Mesendoderm (in vitro differentiated cells): Measurements from ENCODE around the gene CKAP5.
A peak's percentile ranks its signal among the peaks of the same experiment; 100 is the strongest.

Experiments
- DNase-seq: peaks from one replicate; pipeline ENCODE4 v3.0.0; 2013
- H2AK5ac ChIP-seq: 2 replicates; pipeline ENCODE4 v1.6.1; 2013; ENCODE audit warnings: low read length, inconsistent platforms
- H2BK120ac ChIP-seq: 2 replicates; pipeline ENCODE4 v1.6.1; 2013; ENCODE audit warnings: low read depth, mild to moderate bottlenecking, low read length, moderate library complexity, mixed read lengths
- H2BK15ac ChIP-seq: replicated peaks from 2 replicates; pipeline ENCODE4 v1.6.1; 2013; ENCODE audit warnings: low read depth, mild to moderate bottlenecking, moderate library complexity
- H2BK5ac ChIP-seq: 2 replicates; pipeline ENCODE4 v1.6.1; 2013; ENCODE audit warnings: low read length, inconsistent platforms
- H3K18ac ChIP-seq: 2 replicates; pipeline ENCODE4 v1.6.1; 2013; ENCODE audit warnings: mild to moderate bottlenecking, low read length, mixed read lengths
- H3K23ac ChIP-seq: one replicate; pipeline ENCODE4 v1.6.1; 2013; ENCODE audit warnings: low read length
- H3K27ac ChIP-seq: 2 replicates; pipeline ENCODE4 v1.5.1; 2013; ENCODE audit warnings: low read depth, mild to moderate bottlenecking, inconsistent platforms, low read length, moderate library complexity
- H3K27me3 ChIP-seq: 2 replicates; pipeline ENCODE4 v1.6.1; 2013; ENCODE audit warnings: low read length, control low read depth, mild to moderate bottlenecking, inconsistent platforms; ENCODE audit not compliant: insufficient read depth, poor library complexity
- H3K36me3 ChIP-seq: 2 replicates; pipeline ENCODE4 v1.6.1; 2013; ENCODE audit warnings: low read length, inconsistent platforms; ENCODE audit not compliant: control insufficient read depth, insufficient read depth
- H3K4ac ChIP-seq: one replicate; pipeline ENCODE4 v1.6.1; 2013; ENCODE audit warnings: low read depth, mild to moderate bottlenecking, low read length, moderate library complexity
- H3K4me1 ChIP-seq: 2 replicates; pipeline ENCODE4 v1.6.1; 2013; ENCODE audit warnings: low read depth, low read length, inconsistent platforms; ENCODE audit not compliant: control insufficient read depth
- H3K4me2 ChIP-seq: 2 replicates; pipeline ENCODE4 v1.6.1; 2013; ENCODE audit warnings: low read length
- H3K4me3 ChIP-seq: 2 replicates; pipeline ENCODE4 v1.5.1; 2013; ENCODE audit warnings: mild to moderate bottlenecking, low read length
- H3K56ac ChIP-seq: one replicate; pipeline ENCODE4 v1.6.1; 2013; ENCODE audit warnings: low read length
- H3K79me1 ChIP-seq: 2 replicates; pipeline ENCODE4 v1.6.1; 2013; ENCODE audit warnings: low read length, inconsistent platforms
- H3K79me2 ChIP-seq: 2 replicates; pipeline ENCODE4 v1.6.1; 2013; ENCODE audit warnings: mild to moderate bottlenecking, low read length; ENCODE audit not compliant: control insufficient read depth, insufficient read depth
- H3K9ac ChIP-seq: 2 replicates; pipeline ENCODE4 v1.6.1; 2013; ENCODE audit warnings: low read length, inconsistent platforms
- H4K5ac ChIP-seq: one replicate; pipeline ENCODE4 v1.6.1; 2013; ENCODE audit warnings: low read length
- H4K8ac ChIP-seq: one replicate; pipeline ENCODE4 v1.6.1; 2013; ENCODE audit warnings: low read depth, mild to moderate bottlenecking, control low read depth, low read length, moderate library complexity
- WGBS: extraction: QIAGEN DNeasy Blood & Tissue Kit; methylation state at CpG from one replicate; pipeline ENCODE4 v1.1.7; 2013; ENCODE audit warnings: low lambda C conversion rate, missing lambda C conversion rate; ENCODE audit not compliant: insufficient coverage; ENCODE audit errors: extremely low coverage; 5-methylcytosine and 5-hydroxymethylcytosine counted together

The CKAP5 gene

GRCh38 chr11:46892109-46892508, 46.0 kb upstream of the CKAP5 start:
- WGBS: 100% methylated on average over 1 of the region's 2 CpGs

GRCh38 chr11:46890665-46891064, 44.6 kb upstream of the CKAP5 start:
- Histone ChIP-seq H3K36me3 (peaks cover 28% of the 10 kb centered on the region), H3K79me2 (no peaks in the 10 kb centered on the region), H3K9ac (no peak overlapping the region), H3K56ac (no peak overlapping the region), H2BK5ac (no peak overlapping the region), H3K4ac (no peak overlapping the region), H2AK5ac (no peak overlapping the region), H3K18ac (no peak overlapping the region), H2BK15ac (no peak overlapping the region), H3K4me2 (no peak overlapping the region), H3K4me1 (no peaks in the 10 kb centered on the region), H4K8ac (no peak overlapping the region), H2BK120ac (no peak overlapping the region), H4K5ac (no peak overlapping the region), H3K4me3 (no peak overlapping the region), H3K27ac (no peak overlapping the region), H3K79me1 (no peaks in the 10 kb centered on the region), H3K23ac (no peak overlapping the region), H3K27me3 (no peaks in the 10 kb centered on the region)
- DNase-seq: no peak
- WGBS: no CpG with 5 or more reads among the region's 2 CpGs

More at GRCh38 chr11:46892109-46892508, 46.0 kb upstream of the CKAP5 start:
- Histone ChIP-seq H4K5ac (no peak overlapping the region), H3K27me3 (no peaks in the 10 kb centered on the region), H3K36me3 (peaks cover 21% of the 10 kb centered on the region), H3K4me2 (no peak overlapping the region), H3K9ac (no peak overlapping the region), H2BK15ac (no peak overlapping the region), H3K4me1 (no peaks in the 10 kb centered on the region), H2BK5ac (no peak overlapping the region), H2AK5ac (no peak overlapping the region), H2BK120ac (no peak overlapping the region), H3K79me1 (peaks cover 2% of the 10 kb centered on the region), H3K4ac (no peak overlapping the region), H3K79me2 (no peaks in the 10 kb centered on the region), H4K8ac (no peak overlapping the region), H3K4me3 (no peak overlapping the region), H3K18ac (no peak overlapping the region), H3K23ac (no peak overlapping the region), H3K56ac (no peak overlapping the region), H3K27ac (no peak overlapping the region)
- DNase-seq: no peak

- WGBS: no CpG with 5 or more reads among the region's 23 CpGs
- H3K4me1 ChIP-seq: no peaks in the 10 kb centered on the region
- H3K27me3 ChIP-seq: no peaks in the 10 kb centered on the region
- H3K79me2 ChIP-seq: no peaks in the 10 kb centered on the region
- H2AK5ac ChIP-seq: no peak overlapping the region
- peaks cover 29% of the 10 kb centered on the region for H3K36me3 ChIP-seq
- no peak overlapping the region for H2BK5ac ChIP-seq
- no peak overlapping the region for H2BK15ac ChIP-seq
- H4K5ac ChIP-seq: no peak overlapping the region
- no peak overlapping the region for H3K4me2 ChIP-seq
- no peak overlapping the region for H3K18ac ChIP-seq
- no peak overlapping the region for H3K4ac ChIP-seq
- H3K27ac ChIP-seq: no peak overlapping the region
- DNase-seq: peak; percentile 85
- H4K8ac ChIP-seq: no peak overlapping the region
- H3K23ac ChIP-seq: no peak overlapping the region
- H3K9ac ChIP-seq: no peak overlapping the region
- no peaks in the 10 kb centered on the region for H3K79me1 ChIP-seq
- H2BK120ac ChIP-seq: no peak overlapping the region
- peak overlapping the region; percentile 2 for H3K56ac ChIP-seq
- no peak overlapping the region for H3K4me3 ChIP-seq
Measured at GRCh38 chr11:46889689-46890475, 43.8 kb upstream of the CKAP5 start.

- Histone ChIP-seq H4K5ac (no peak overlapping the region), H3K27ac (no peak overlapping the region), H3K79me2 (no peaks in the 10 kb centered on the region), H3K4me2 (no peak overlapping the region), H3K4me1 (no peaks in the 10 kb centered on the region), H3K27me3 (no peaks in the 10 kb centered on the region), H2AK5ac (no peak overlapping the region), H3K4me3 (no peak overlapping the region), H3K36me3 (peaks cover 29% of the 10 kb centered on the region), H3K79me1 (no peaks in the 10 kb centered on the region), H2BK5ac (no peak overlapping the region), H3K9ac (no peak overlapping the region), H3K4ac (no peak overlapping the region), H3K23ac (no peak overlapping the region), H3K56ac (no peak overlapping the region), H3K18ac (no peak overlapping the region), H2BK15ac (no peak overlapping the region), H2BK120ac (no peak overlapping the region), H4K8ac (no peak overlapping the region)
- no CpG with 5 or more reads among the region's 7 CpGs for WGBS
- no peak for DNase-seq
Measured at GRCh38 chr11:46889251-46889650, 43.2 kb upstream of the CKAP5 start.

GRCh38 chr11:46888636-46889035, 42.6 kb upstream of the CKAP5 start:
- H3K36me3 ChIP-seq: peaks cover 31% of the 10 kb centered on the region
- DNase-seq: no peak
- H3K18ac ChIP-seq: no peak overlapping the region
- H3K23ac ChIP-seq: no peak overlapping the region
- no CpG with 5 or more reads among the region's 5 CpGs for WGBS
- no peaks in the 10 kb centered on the region for H3K79me1 ChIP-seq
- no peak overlapping the region for H3K4ac ChIP-seq
- no peak overlapping the region for H4K8ac ChIP-seq
- H4K5ac ChIP-seq: no peak overlapping the region
- H2BK15ac ChIP-seq: no peak overlapping the region
- no peak overlapping the region for H3K9ac ChIP-seq
- no peak overlapping the region for H3K56ac ChIP-seq
- no peak overlapping the region for H3K4me3 ChIP-seq
- H3K4me1 ChIP-seq: no peaks in the 10 kb centered on the region
- H2BK5ac ChIP-seq: no peak overlapping the region
- no peaks in the 10 kb centered on the region for H3K27me3 ChIP-seq
- no peak overlapping the region for H2AK5ac ChIP-seq
- H3K27ac ChIP-seq: no peak overlapping the region
- no peak overlapping the region for H2BK120ac ChIP-seq
- no peak overlapping the region for H3K4me2 ChIP-seq
- H3K79me2 ChIP-seq: no peaks in the 10 kb centered on the region

GRCh38 chr11:46886211-46886610, 40.1 kb upstream of the CKAP5 start:
- Histone ChIP-seq H3K23ac (no peak overlapping the region), H2AK5ac (no peak overlapping the region), H3K9ac (no peak overlapping the region), H3K4me3 (no peak overlapping the region), H3K79me1 (no peaks in the 10 kb centered on the region), H3K27me3 (no peaks in the 10 kb centered on the region), H4K8ac (no peak overlapping the region), H2BK15ac (no peak overlapping the region), H4K5ac (no peak overlapping the region), H2BK120ac (no peak overlapping the region), H2BK5ac (no peak overlapping the region), H3K4me1 (no peaks in the 10 kb centered on the region), H3K79me2 (no peaks in the 10 kb centered on the region), H3K36me3 (peaks cover 31% of the 10 kb centered on the region), H3K27ac (no peak overlapping the region), H3K4me2 (no peak overlapping the region), H3K56ac (no peak overlapping the region), H3K4ac (no peak overlapping the region), H3K18ac (no peak overlapping the region)
- WGBS: no CpG with 5 or more reads among the region's 11 CpGs
- DNase-seq: no peak
